Muscle of back (tissue), 11 donors: Measurements from ENCODE around the gene GRIN2C. TPM values are rescaled to one million over a fixed set of nuclear protein-coding genes. Genes with fewer than 3 reads are reported as not detected.

Source experiments
- DNase-seq, 3 donors: peaks; one replicate each; pipeline versions ENCODE4 v3.0.0 to v3.0.0-alpha.2; 2013
- polyA plus RNA-seq, 10 donors: library from polyadenylated mRNA; unstranded; fragments of 120-200 nt; gene quantifications; one replicate each; pipeline ENCODE4 v1.2.1, GENCODE V29; 2013; ENCODE audit not compliant: insufficient read length in 10 of 10

Gene GRIN2C
- polyA plus RNA-seq, 10 donors: 0.60 to 1.8 (median 0.99) TPM

GRCh38 chr17:74822335-74822938 is 37.2 kb downstream of the GRIN2C start:
- no peak for DNase-seq

GRCh38 chr17:74821655-74822334 is 37.9 kb downstream of the GRIN2C start:
- DNase-seq: no peak

GRCh38 chr17:74819801-74820436 is 39.8 kb downstream of the GRIN2C start:
- no peak for DNase-seq

- DNase-seq: no peak
Measured at GRCh38 chr17:74818291-74818938, 41.3 kb downstream of the GRIN2C start.

GRCh38 chr17:74816905-74817620 is 42.6 kb downstream of the GRIN2C start:
- no peak for DNase-seq

- DNase-seq: no peak
Measured at GRCh38 chr17:74815550-74816370, 43.9 kb downstream of the GRIN2C start.

- no peak for DNase-seq
Measured at GRCh38 chr17:74815067-74815466, 44.6 kb downstream of the GRIN2C start.

GRCh38 chr17:74814453-74814852 is 45.2 kb downstream of the GRIN2C start:
- no peak for DNase-seq

- peak in 2 of 3 donors; percentile 22 to 40 for DNase-seq
Measured at GRCh38 chr17:74812109-74813009, 47.3 kb downstream of the GRIN2C start.

GRCh38 chr17:74810699-74811485 is 48.8 kb downstream of the GRIN2C start:
- no peak for DNase-seq

GRCh38 chr17:74808714-74809430 is 50.8 kb downstream of the GRIN2C start:
- no peak for DNase-seq

GRCh38 chr17:74807925-74808324 is 51.8 kb downstream of the GRIN2C start:
- DNase-seq: no peak

GRCh38 chr17:74807441-74807840 is 52.2 kb downstream of the GRIN2C start:
- no peak for DNase-seq

- DNase-seq: no peak
Measured at GRCh38 chr17:74806334-74806733, 53.4 kb downstream of the GRIN2C start.

GRCh38 chr17:74805591-74805991 is 54.1 kb downstream of the GRIN2C start:
- no peak for DNase-seq

- no peak for DNase-seq
Measured at GRCh38 chr17:74804683-74805082, 55.0 kb downstream of the GRIN2C start.

GRCh38 chr17:74803971-74804370 is 55.7 kb downstream of the GRIN2C start:
- no peak for DNase-seq

GRCh38 chr17:74803388-74803930 is 56.2 kb downstream of the GRIN2C start:
- DNase-seq: no peak
